Measurements from ENCODE around the gene PPP1R12A.
"Not testable (repeated sequence)": the region's sequence is repeated elsewhere in the genome, so short reads cannot be mapped to it uniquely, and the experiment has no call there.

Gene PPP1R12A

GRCh38 chr12:79954037-79954610 lies 19.2 kb upstream of the PPP1R12A start:
- DNase-seq (ENCODE audit: low spot score), result no peak
- no peak overlapping the region for H3K27ac ChIP-seq
- ChIA-PET POLR2A (ENCODE audit: low non-redundant PET) (no interaction called here), CTCF (no interaction called here)
- no peak for TF ChIP-seq CTCF (conservative IDR thresholded peaks at IDR 0.05; ENCODE audit: low read depth)

GRCh38 chr12:79949098-79949497 lies 14.2 kb upstream of the PPP1R12A start:
- ChIA-PET CTCF (interaction anchor here (0.6 kb wide), 1 partner anchor 217 kb away, joined by 4 read pairs; no protein-coding TSS in a partner anchor), POLR2A (ENCODE audit: low non-redundant PET) (no interaction called here)
- no peak overlapping the region for H3K27ac ChIP-seq
- DNase-seq (ENCODE audit: low spot score), result no peak
- TF ChIP-seq CTCF (conservative IDR thresholded peaks at IDR 0.05; ENCODE audit: low read depth), result no peak

- no peak for TF ChIP-seq CTCF (conservative IDR thresholded peaks at IDR 0.05; ENCODE audit: low read depth)
Measured at GRCh38 chr12:79945433-79945832, 10.5 kb upstream of the PPP1R12A start.

GRCh38 chr12:79944565-79944964 lies 9.7 kb upstream of the PPP1R12A start:
- CTCF ChIA-PET, result no interaction called here
- POLR2A ChIA-PET (ENCODE audit: low non-redundant PET), result no interaction called here
- TF ChIP-seq CTCF (conservative IDR thresholded peaks at IDR 0.05; ENCODE audit: low read depth), result no peak

More at GRCh38 chr12:79945433-79945832, 10.5 kb upstream of the PPP1R12A start:
- ChIA-PET POLR2A (ENCODE audit: low non-redundant PET) (no interaction called here), CTCF (no interaction called here)
- DNase-seq (ENCODE audit: low spot score), result no peak
- no peak overlapping the region for H3K27ac ChIP-seq

GRCh38 chr12:79942846-79943245 lies 7.9 kb upstream of the PPP1R12A start:
- CTCF ChIA-PET, result interaction anchor here (1.0 kb wide), 1 partner anchor 13 kb away, joined by 3 read pairs; no protein-coding TSS in a partner anchor
- POLR2A ChIA-PET (ENCODE audit: low non-redundant PET); H3K27ac ChIP-seq; DNase-seq (ENCODE audit: low spot score): not testable (repeated sequence)

More at GRCh38 chr12:79944565-79944964, 9.7 kb upstream of the PPP1R12A start:
- DNase-seq (ENCODE audit: low spot score), result no peak
- no peak overlapping the region for H3K27ac ChIP-seq

GRCh38 chr12:79939728-79940310 lies 4.9 kb upstream of the PPP1R12A start:
- DNase-seq (ENCODE audit: low spot score), result no peak
- TF ChIP-seq CTCF (conservative IDR thresholded peaks at IDR 0.05; ENCODE audit: low read depth), result no peak
- no peak overlapping the region for H3K27ac ChIP-seq
- ChIA-PET CTCF (interaction anchor here (0.6 kb wide), 1 partner anchor 198 kb away, joined by 3 read pairs; no protein-coding TSS in a partner anchor), POLR2A (ENCODE audit: low non-redundant PET) (interaction anchor here (0.6 kb wide), 1 partner anchor 222 kb away, joined by 5 read pairs; no protein-coding TSS in a partner anchor)

- TF ChIP-seq CTCF (conservative IDR thresholded peaks at IDR 0.05; ENCODE audit: low read depth), result no peak
- DNase-seq (ENCODE audit: low spot score), result no peak
- no peak overlapping the region for H3K27ac ChIP-seq
- ChIA-PET POLR2A (ENCODE audit: low non-redundant PET) (no interaction called here), CTCF (interaction anchor here (0.6 kb wide), 1 partner anchor 199 kb away, joined by 3 read pairs; no protein-coding TSS in a partner anchor)
Measured at GRCh38 chr12:79938843-79939242, 3.9 kb upstream of the PPP1R12A start.
